Keratinocyte (primary cell): Measurements from ENCODE around the gene AEN. TPM values are rescaled to one million over a fixed set of nuclear protein-coding genes. Genes with fewer than 3 reads are reported as not detected.

Source experiments
- DNase-seq: peaks from one replicate; pipeline ENCODE4 v3.0.0-alpha.2; 2011; ENCODE audit warnings: low read depth, missing footprints, low spot score
- FAIRE-seq: peaks from 2 replicates; lab custom pipeline; 2011; peaks lifted over from hg19 to GRCh38; lab: Jason Lieb, UNC
- H2AFZ ChIP-seq: 2 replicates; pipeline ENCODE4 v1.6.0; 2012; ENCODE audit warnings: low read length, control low read depth, inconsistent platforms; ENCODE audit not compliant: control insufficient read depth
- H3K27ac ChIP-seq: 2 replicates; pipeline ENCODE4 v1.5.1; 2011; ENCODE audit warnings: low read length; ENCODE audit not compliant: control insufficient read depth, insufficient read depth
- H3K27me3 ChIP-seq: 3 replicates; pipeline ENCODE4 v1.6.0; 2011; ENCODE audit warnings: low read length; ENCODE audit not compliant: control insufficient read depth, insufficient read depth; ENCODE audit errors: extremely low read depth
- H3K36me3 ChIP-seq, 2 experiments: 2 replicates in 1 of 2; 3 replicates in 1 of 2; pipeline ENCODE4 v1.5.1; 2011; ENCODE audit warnings: low read length in 2 of 2, mild to moderate bottlenecking in 1 of 2; ENCODE audit not compliant: control insufficient read depth in 2 of 2, insufficient read depth in 2 of 2; ENCODE audit errors: extremely low read depth in 1 of 2
- H3K4me1 ChIP-seq: 3 replicates; pipeline ENCODE4 v1.5.1; 2011; ENCODE audit warnings: low read length; ENCODE audit not compliant: control insufficient read depth, insufficient read depth; ENCODE audit errors: extremely low read depth
- H3K4me2 ChIP-seq: 3 replicates; pipeline ENCODE4 v1.6.0; 2011; ENCODE audit warnings: low read depth, low read length; ENCODE audit not compliant: control insufficient read depth, insufficient read depth; ENCODE audit errors: extremely low read depth
- H3K4me3 ChIP-seq, 3 experiments: fragments of 200-600 bp in 1 of 3; sonication (generic) in 1 of 3; 2 replicates in 2 of 3; 3 replicates in 1 of 3; pipeline ENCODE4 v1.5.1; 2011 to 2016; ENCODE audit warnings: low read length in 3 of 3, mild to moderate bottlenecking in 3 of 3, control low read depth in 2 of 3, inconsistent platforms in 1 of 3, low read depth in 1 of 3, mixed read lengths in 1 of 3, mixed run types in 1 of 3, moderate library complexity in 1 of 3; ENCODE audit not compliant: control insufficient read depth in 2 of 3, insufficient read depth in 2 of 3; ENCODE audit errors: extremely low read depth in 1 of 3
- H3K79me2 ChIP-seq: 2 replicates; pipeline ENCODE4 v1.6.0; 2012; ENCODE audit warnings: low read length; ENCODE audit not compliant: control insufficient read depth, insufficient read depth
- H3K9ac ChIP-seq: 3 replicates; pipeline ENCODE4 v1.6.0; 2011; ENCODE audit warnings: low read length; ENCODE audit not compliant: control insufficient read depth, insufficient read depth; ENCODE audit errors: extremely low read depth
- H3K9me1 ChIP-seq: 3 replicates; pipeline ENCODE4 v1.6.0; 2011; ENCODE audit warnings: low read length; ENCODE audit not compliant: control insufficient read depth, insufficient read depth; ENCODE audit errors: extremely low read depth
- H3K9me3 ChIP-seq: 2 replicates; pipeline ENCODE4 v1.5.1; 2012; ENCODE audit warnings: low read depth, low read length; ENCODE audit not compliant: control insufficient read depth
- H4K20me1 ChIP-seq: 3 replicates; pipeline ENCODE4 v1.6.0; 2011; ENCODE audit warnings: low read length; ENCODE audit not compliant: control insufficient read depth, insufficient read depth; ENCODE audit errors: extremely low read depth
- EZH2 ChIP-seq: IDR thresholded peaks from one replicate; pipeline ENCODE4 v1.6.1; 2012; ENCODE audit warnings: inconsistent platforms, mild to moderate bottlenecking, low read length, moderate library complexity
- dilution Hi-C: fragments of 300-500 bp; cut with MboI; formaldehyde crosslinking; loops from one replicate; pipeline ENCODE4 v1.7.0; 2020; ENCODE audit warnings: low sequenced_read_pairs; ENCODE audit not compliant: extremely low pct_ligation_motif_present
- polyA plus RNA-seq, 5 experiments: library from polyadenylated mRNA; depleted of rRNA in 3 of 5; stranded (reverse) in 3 of 5; stranded (forward) in 1 of 5; unstranded in 1 of 5; fragments of >200 nt; gene quantifications; 1 replicate in 1 of 5; 2 replicates in 3 of 5; 3 replicates in 1 of 5; pipeline versions ENCODE4 v1.2.1 to v1.2.3, GENCODE V29; 2011 to 2012; ENCODE audit warnings: missing spikeins in 2 of 5, low read depth in 1 of 5, low replicate concordance in 1 of 5
- TF ChIP-seq, protein P1 (sequence below), 3 experiments: IDR thresholded peaks in 1 of 3; conservative IDR thresholded peaks in 1 of 3; optimal IDR thresholded peaks in 1 of 3; 2 replicates in 2 of 3; 3 replicates in 1 of 3; pipeline versions ENCODE3 to v1.5.1; 2011; ENCODE audit warnings: low read length in 3 of 3, mild to moderate bottlenecking in 3 of 3, moderate library complexity in 2 of 3, control low read depth in 1 of 3, inconsistent platforms in 1 of 3; ENCODE audit not compliant: insufficient read depth in 2 of 3; ENCODE audit errors: extremely low read depth in 1 of 3

AEN gene
- polyA plus RNA-seq, 1 donor (not counting 4 experiments of a cell fraction or from before 2014, with no cell fraction given) = 27.5 TPM

DNA sequence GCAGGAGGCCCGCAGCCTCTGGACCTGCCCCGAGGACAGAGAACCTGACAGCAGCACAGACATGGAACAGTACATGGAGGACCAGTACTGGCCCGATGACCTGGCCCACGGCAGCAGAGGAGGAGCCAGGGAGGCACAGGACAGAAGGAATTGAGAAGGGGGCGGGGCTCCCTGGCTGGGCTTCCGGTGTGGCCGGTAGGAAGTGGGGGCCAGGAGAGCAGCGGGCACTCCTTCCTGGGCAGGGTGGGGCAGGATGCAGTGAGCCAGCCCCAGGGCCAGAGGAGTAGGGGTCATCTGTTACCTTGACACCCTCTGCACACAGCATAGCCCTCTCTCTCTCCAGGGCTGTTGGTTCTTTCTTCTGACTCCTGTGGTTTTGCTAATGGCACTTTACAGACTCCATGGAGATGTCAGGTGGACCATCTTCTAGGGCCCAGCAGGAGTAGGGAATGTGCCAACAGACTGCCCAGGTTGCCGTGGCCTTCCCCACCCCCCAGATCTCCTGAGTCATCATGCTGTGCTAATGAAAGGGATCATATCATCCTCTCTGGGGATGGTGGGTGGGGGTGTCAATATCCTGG is 9.1 kb downstream of the AEN start:
- H3K4me3 ChIP-seq = no peak overlapping the region
- peaks cover 34% of the 10 kb centered on the region for H4K20me1 ChIP-seq
- H3K4me1 ChIP-seq = peaks cover 24% of the 10 kb centered on the region
- DNase-seq (no peak), FAIRE-seq (no peak)
- H3K4me2 ChIP-seq = no peak overlapping the region
- TF ChIP-seq, protein P1, sequence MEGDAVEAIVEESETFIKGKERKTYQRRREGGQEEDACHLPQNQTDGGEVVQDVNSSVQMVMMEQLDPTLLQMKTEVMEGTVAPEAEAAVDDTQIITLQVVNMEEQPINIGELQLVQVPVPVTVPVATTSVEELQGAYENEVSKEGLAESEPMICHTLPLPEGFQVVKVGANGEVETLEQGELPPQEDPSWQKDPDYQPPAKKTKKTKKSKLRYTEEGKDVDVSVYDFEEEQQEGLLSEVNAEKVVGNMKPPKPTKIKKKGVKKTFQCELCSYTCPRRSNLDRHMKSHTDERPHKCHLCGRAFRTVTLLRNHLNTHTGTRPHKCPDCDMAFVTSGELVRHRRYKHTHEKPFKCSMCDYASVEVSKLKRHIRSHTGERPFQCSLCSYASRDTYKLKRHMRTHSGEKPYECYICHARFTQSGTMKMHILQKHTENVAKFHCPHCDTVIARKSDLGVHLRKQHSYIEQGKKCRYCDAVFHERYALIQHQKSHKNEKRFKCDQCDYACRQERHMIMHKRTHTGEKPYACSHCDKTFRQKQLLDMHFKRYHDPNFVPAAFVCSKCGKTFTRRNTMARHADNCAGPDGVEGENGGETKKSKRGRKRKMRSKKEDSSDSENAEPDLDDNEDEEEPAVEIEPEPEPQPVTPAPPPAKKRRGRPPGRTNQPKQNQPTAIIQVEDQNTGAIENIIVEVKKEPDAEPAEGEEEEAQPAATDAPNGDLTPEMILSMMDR (optimal IDR thresholded peaks at IDR 0.05 in 1 of 3, IDR thresholded peaks at IDR 0.05 in 1 of 3, conservative IDR thresholded peaks at IDR 0.05 in 1 of 3; ENCODE audit: extremely low read depth in 1 of 3, insufficient read depth in 2 of 3, low read length in 3 of 3) = no peak
- no peak for TF ChIP-seq EZH2
- H3K27me3 ChIP-seq = no peaks in the 10 kb centered on the region
- H3K9me3 ChIP-seq = no peaks in the 10 kb centered on the region
- peaks cover 66% of the 10 kb centered on the region for H3K79me2 ChIP-seq
- dilution Hi-C loops = no loop called here
- H3K36me3 ChIP-seq = peaks cover 50 to 66% of the 10 kb centered on the region in 2 experiments
- peaks cover 11% of the 10 kb centered on the region for H3K9me1 ChIP-seq
- no peak overlapping the region for H3K9ac ChIP-seq
- H2AFZ ChIP-seq = no peak overlapping the region
- H3K27ac ChIP-seq = peak overlapping the region; percentile 20

DNA sequence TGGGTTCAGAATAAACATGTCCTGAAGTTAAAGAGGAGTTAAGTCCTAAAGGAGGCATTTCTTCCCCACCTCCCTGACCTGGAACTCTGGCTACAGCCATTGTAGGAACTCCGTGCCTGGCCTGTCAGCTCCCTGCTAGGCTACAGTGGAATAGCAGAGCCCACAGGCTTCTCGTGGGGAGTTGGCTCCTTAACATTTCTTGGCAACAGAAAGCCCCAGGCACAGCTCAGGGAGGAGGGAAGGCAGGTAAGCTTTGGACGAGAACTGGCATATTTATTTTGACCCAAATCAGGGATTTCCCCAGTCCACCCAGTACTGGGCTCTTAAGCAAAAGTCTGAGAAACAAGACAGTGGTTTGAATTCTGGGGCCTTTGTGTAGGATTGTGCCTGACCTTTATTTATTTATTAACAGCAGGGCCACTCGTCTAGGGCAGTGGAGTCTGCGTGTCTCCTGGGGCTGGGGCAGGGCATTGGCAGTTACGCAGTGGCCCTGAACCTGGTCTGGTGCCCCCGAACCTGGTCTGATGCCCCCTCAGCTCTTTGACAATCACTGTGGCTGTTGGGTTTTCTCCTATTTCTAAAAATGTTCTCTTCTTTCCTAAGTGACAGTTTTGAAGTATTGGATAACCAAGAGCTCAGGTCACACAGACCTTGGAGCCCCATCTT is 9.8 kb downstream of the AEN start:
- Histone ChIP-seq H2AFZ (no peak overlapping the region), H3K9me1 (peaks cover 12% of the 10 kb centered on the region), H3K4me2 (no peak overlapping the region), H3K79me2 (peaks cover 59% of the 10 kb centered on the region), H3K4me3 (no peak overlapping the region), H3K36me3 (peaks cover 50 to 70% of the 10 kb centered on the region in 2 experiments), H4K20me1 (peaks cover 34% of the 10 kb centered on the region), H3K9me3 (no peaks in the 10 kb centered on the region), H3K27me3 (no peaks in the 10 kb centered on the region), H3K9ac (no peak overlapping the region), H3K4me1 (peaks cover 30% of the 10 kb centered on the region), H3K27ac (peak overlapping the region; percentile 20)
- FAIRE-seq = no peak
- no peak for DNase-seq
- TF ChIP-seq, protein P1 (optimal IDR thresholded peaks at IDR 0.05 in 1 of 3, IDR thresholded peaks at IDR 0.05 in 1 of 3, conservative IDR thresholded peaks at IDR 0.05 in 1 of 3; ENCODE audit: extremely low read depth in 1 of 3, insufficient read depth in 2 of 3, low read length in 3 of 3) = no peak
- TF ChIP-seq EZH2 = no peak
- dilution Hi-C loops = no loop called here
